Activated CD4-positive, alpha-beta T cell treated with anti-CD3 and anti-CD28 coated beads, Interleukin-2, amount 50 U/mL, for 48 hours (primary cell): ENCODE measurements around the gene CPT1C.
A peak's percentile ranks its signal among the peaks of the same experiment; 100 is the strongest.

Experiments
- DNase-seq, 2 experiments: peaks; one replicate each; pipeline ENCODE4 v3.0.0-alpha.2; 2020

The CPT1C gene

GRCh38 chr19:49662011-49662410 lies 28.9 kb upstream of the CPT1C start:
- no peak for DNase-seq

GRCh38 chr19:49663224-49663623 lies 27.7 kb upstream of the CPT1C start:
- no peak for DNase-seq

- DNase-seq, result peak; percentile 95 to 97
Observed at GRCh38 chr19:49664171-49665035, 26.5 kb upstream of the CPT1C start.

- no peak for DNase-seq
Observed at GRCh38 chr19:49665036-49665350, 25.9 kb upstream of the CPT1C start.

GRCh38 chr19:49665351-49666119 lies 25.4 kb upstream of the CPT1C start, which contains the start of the genes BCL2L12 and IRF3:
Gene BCL2L12 (plus strand): TSS chr19:49665933. CDS start chr19:49666693, 760 bp downstream.
Gene IRF3 (minus strand): TSS chr19:49665857. CDS start chr19:49664838, 1,019 bp downstream.
- peak; percentile 99 to 100 for DNase-seq

- DNase-seq, result no peak
Observed at GRCh38 chr19:49666120-49666444, 24.8 kb upstream of the CPT1C start.

- no peak for DNase-seq
Observed at GRCh38 chr19:49667473-49667872, 23.4 kb upstream of the CPT1C start.

- DNase-seq, result no peak
Observed at GRCh38 chr19:49669516-49669915, 21.4 kb upstream of the CPT1C start.

GRCh38 chr19:49672131-49672919 lies 18.6 kb upstream of the CPT1C start:
- peak; percentile 81 to 84 for DNase-seq

GRCh38 chr19:49676136-49676783 lies 14.7 kb upstream of the CPT1C start:
- DNase-seq, result peak in 1 of 2 experiments; percentile 79

GRCh38 chr19:49676784-49677230 lies 14.1 kb upstream of the CPT1C start:
- DNase-seq, result peak; percentile 99 to 100

GRCh38 chr19:49677231-49677900 lies 13.6 kb upstream of the CPT1C start, which contains the start of gene PRMT1:
Gene PRMT1 (plus strand): TSS chr19:49677271. CDS start chr19:49677281, 10 bp downstream.
- peak; percentile 50 to 57 for DNase-seq

- peak; percentile 86 to 87 for DNase-seq
Observed at GRCh38 chr19:49677901-49678674, 12.8 kb upstream of the CPT1C start.

- no peak for DNase-seq
Observed at GRCh38 chr19:49678985-49679770, 11.7 kb upstream of the CPT1C start.

GRCh38 chr19:49679771-49680413 lies 11.0 kb upstream of the CPT1C start:
- DNase-seq, result no peak

- peak; percentile 97 for DNase-seq
Observed at GRCh38 chr19:49680421-49681351, 10.2 kb upstream of the CPT1C start.

GRCh38 chr19:49681830-49682229 lies 9.1 kb upstream of the CPT1C start:
- no peak for DNase-seq

- DNase-seq, result no peak
Observed at GRCh38 chr19:49682274-49682673, 8.6 kb upstream of the CPT1C start.
